HG03159 (cell line): ENCODE results near the gene NUP35.
"Not testable (repeated sequence)": the region's sequence is repeated elsewhere in the genome, so short reads cannot be mapped to it uniquely, and the experiment has no call there.

ENCODE experiments used
- ATAC-seq: cut with Tn5 transposase; IDR thresholded peaks from one replicate; pipeline ENCODE4 v1.9.1; 2021; ENCODE audit warnings: mild to moderate bottlenecking, moderate library complexity; ENCODE audit not compliant: unreplicated experiment

The NUP35 gene

GRCh38 chr2:183134016-183134415 lies 9.8 kb downstream of the NUP35 start:
- no peak for ATAC-seq

GRCh38 chr2:183148955-183149354 lies 24.7 kb downstream of the NUP35 start:
- ATAC-seq, result no peak

- no peak for ATAC-seq
Observed at GRCh38 chr2:183149489-183149888, 25.2 kb downstream of the NUP35 start.

- not testable (repeated sequence) for ATAC-seq
Observed at GRCh38 chr2:183152280-183152679, 28.0 kb downstream of the NUP35 start.

- no peak for ATAC-seq
Observed at GRCh38 chr2:183153967-183154366, 29.7 kb downstream of the NUP35 start.

- ATAC-seq, result not testable (repeated sequence)
Observed at GRCh38 chr2:183154772-183155171, 30.5 kb downstream of the NUP35 start.

GRCh38 chr2:183157131-183157530 lies 32.9 kb downstream of the NUP35 start:
- ATAC-seq, result no peak

- no peak for ATAC-seq
Observed at GRCh38 chr2:183162362-183162761, 38.1 kb downstream of the NUP35 start.

GRCh38 chr2:183163821-183164649 lies 39.8 kb downstream of the NUP35 start:
- no peak for ATAC-seq

GRCh38 chr2:183164650-183165015 lies 40.4 kb downstream of the NUP35 start:
- no peak for ATAC-seq

GRCh38 chr2:183166210-183166609 lies 42.0 kb downstream of the NUP35 start:
- no peak for ATAC-seq

- not testable (repeated sequence) for ATAC-seq
Observed at GRCh38 chr2:183166976-183167375, 42.7 kb downstream of the NUP35 start.

GRCh38 chr2:183172220-183172887 lies 48.1 kb downstream of the NUP35 start:
- ATAC-seq, result no peak

- no peak for ATAC-seq
Observed at GRCh38 chr2:183179156-183179555, 54.9 kb downstream of the NUP35 start.

GRCh38 chr2:183185534-183185933 lies 61.3 kb downstream of the NUP35 start:
- ATAC-seq, result no peak

GRCh38 chr2:183186296-183186695 lies 62.1 kb downstream of the NUP35 start:
- no peak for ATAC-seq

GRCh38 chr2:183186766-183187165 lies 62.5 kb downstream of the NUP35 start:
- ATAC-seq, result no peak

GRCh38 chr2:183192343-183192742 lies 68.1 kb downstream of the NUP35 start:
- no peak for ATAC-seq

- ATAC-seq, result no peak
Observed at GRCh38 chr2:183193904-183194303, 69.7 kb downstream of the NUP35 start.

- ATAC-seq, result no peak
Observed at GRCh38 chr2:183195397-183195796, 71.2 kb downstream of the NUP35 start.

- ATAC-seq, result no peak
Observed at GRCh38 chr2:183195998-183196409, 71.8 kb downstream of the NUP35 start.

- ATAC-seq, result no peak
Observed at GRCh38 chr2:183204397-183204796, 80.2 kb downstream of the NUP35 start.
